Activated CD4-positive, alpha-beta T cell treated with anti-CD3 and anti-CD28 coated beads for 1 hour (primary cell): Measurements from ENCODE around the gene SLC1A1.

Source experiments
- DNase-seq: peaks from one replicate; pipeline ENCODE4 v3.0.0-alpha.2; 2020

SLC1A1 gene

DNA sequence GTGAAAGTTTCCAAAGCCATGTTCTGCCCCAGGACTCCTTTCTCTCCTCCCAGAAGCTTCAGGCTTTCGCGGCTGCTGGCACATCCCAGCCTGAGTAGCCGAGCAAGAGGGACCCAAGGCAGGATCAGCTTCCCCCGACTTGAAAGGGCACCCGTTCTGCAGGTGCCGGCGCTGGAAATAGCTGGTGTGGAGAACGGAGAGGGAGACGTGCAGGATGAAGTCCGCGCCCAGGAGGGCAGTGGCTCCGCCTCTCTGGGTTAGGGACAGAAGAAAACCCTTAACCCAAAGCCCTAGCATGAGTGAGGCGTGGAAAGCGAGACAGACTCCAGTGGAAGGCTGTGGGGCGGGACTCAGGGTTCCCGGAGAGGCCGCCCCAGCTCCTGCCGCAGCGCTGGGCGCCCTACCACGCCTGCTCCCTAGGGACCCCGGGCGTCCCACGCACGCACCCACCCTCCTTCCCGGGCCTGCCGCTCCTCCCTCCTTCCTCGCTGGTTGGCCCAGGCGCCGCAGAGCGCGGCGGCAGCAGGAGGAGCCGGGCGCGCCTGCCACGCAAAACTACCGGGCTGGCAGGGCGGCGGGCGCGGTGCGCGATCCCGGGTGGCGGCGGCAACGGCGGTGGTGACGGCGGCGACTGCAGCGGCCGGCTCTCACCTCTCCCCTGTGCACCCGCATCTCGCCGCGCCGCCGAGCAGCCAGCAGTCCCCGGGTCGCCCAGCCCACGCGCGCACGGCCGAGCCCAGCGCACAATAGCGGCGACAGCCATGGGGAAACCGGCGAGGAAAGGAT is at the start of gene SLC1A1:
TSS of gene SLC1A1 (plus strand) at position 550 of the 786 bp plus-strand sequence. CDS start at position 762, 212 bp downstream.
- DNase-seq, result no peak

DNA sequence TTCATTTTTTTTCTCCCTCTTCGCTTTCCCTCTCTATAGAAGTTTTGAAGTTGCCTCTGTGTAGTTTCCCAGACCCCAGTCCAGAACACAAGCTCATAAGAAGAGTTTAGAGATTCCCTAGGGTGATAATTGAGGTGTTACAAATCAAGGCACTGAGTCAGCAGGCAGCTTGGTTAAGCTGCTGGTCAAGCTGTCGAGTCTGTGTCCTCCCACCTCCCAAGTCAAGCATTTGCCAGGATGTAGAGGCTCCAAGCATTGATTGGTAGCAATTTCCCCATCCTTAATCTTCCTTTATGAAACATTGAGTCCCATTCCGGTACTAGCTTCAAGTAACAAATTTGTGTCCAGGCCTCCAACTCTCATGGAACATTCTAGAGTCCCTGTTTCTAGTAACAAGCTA is 47.5 kb upstream of the SLC1A1 start:
- no peak for DNase-seq

DNA sequence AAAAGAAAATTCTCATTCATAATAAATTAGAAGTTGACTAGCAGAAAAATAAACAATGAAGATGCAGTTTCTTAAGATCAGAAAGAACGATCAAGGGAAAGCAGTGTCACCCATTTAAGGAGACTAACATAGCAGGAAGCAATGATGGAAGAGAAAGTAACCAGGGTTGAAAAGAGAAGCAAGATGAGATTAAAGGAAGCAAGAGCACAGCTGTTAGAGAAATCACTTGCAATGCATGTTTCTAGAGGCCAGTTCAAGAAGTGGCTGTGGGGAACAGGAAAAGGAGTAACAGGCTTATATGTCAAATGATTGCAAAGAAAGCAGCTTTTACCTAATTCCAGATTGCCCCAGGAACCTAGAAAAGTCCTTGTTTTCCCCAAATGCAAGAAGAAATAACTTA is 46.8 kb upstream of the SLC1A1 start:
- no peak for DNase-seq

DNA sequence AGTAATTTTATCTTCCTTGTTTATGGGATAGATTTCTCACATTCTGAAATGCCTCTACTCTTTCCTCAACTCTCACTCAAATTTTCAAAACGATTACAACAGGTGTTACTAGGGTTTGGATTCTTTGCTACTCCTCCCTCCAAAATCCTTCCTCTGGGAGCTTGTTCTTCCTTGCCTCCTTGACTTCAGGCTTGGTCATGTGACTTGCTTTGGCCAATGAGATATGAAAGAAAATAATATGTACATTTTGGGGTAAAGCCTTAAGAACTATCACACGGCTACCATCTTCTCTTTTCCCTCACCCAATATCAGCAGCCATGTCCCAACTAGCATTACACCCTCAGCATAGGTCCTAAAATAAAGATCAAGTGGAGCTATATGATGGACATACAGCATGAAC is 28.8 kb upstream of the SLC1A1 start:
- no peak for DNase-seq

DNA sequence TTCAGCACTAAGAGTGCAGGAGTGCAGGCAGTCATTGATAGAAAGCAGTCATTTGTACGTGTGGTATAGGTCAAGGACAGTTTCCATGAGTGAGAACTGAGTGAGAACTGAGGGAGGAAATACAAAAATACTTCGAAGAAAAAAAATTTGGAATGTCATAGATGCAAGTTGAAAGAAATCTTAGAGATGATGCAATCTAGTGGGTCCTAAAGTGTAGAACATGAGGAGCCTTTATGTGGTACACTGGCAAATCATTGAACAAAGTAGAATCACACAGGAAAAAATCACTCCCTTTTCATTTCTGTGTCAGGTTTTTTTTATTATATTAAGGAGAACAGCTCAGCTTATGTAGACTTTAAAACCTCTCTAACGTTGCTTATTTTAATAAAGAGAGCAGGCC is 26.4 kb upstream of the SLC1A1 start:
- no peak for DNase-seq

DNA sequence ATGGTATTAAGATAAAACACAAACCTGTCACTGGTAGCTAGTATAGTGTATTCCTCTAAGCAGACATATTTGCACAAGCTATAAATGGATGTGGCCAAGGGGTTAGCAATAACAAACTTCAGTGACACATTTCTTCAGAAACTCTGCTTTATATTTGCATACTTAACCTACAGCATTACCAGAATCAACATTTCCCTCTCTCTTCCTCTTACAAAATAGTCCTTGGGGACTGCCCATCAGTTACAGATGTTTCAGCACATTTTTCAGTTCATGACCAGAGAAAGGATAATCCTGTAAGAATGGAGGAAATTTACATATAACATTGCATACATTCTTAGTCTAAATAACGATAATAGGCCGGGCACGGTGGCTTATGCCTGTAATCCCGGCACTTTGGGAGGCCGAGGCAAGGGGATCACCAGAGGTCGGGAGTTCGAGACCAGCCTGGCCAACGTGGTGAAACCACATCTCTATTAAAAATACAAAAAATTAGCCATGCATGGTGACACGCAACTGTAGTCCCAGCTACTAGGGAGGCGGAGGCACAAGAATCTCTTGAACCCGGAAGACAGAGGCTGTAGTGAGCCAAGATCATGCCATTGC is 25.3 kb upstream of the SLC1A1 start:
- no peak for DNase-seq

DNA sequence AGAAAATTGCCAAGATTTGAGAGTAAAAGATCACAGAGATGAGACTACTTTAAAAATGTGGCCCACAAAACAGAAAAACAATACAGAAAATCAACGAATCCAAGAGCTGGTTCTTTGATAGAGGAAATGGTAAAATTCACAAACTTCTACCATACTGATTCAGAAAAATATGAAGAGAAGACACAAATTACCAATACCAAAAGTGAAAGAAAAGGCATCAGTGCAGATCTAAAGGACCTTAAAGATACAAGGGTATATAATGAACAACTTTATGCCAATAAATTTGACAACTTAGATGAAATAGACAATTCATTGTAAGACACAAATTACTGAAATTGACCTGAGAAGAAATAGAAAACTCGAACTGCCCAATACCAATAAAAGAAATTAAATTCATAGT is 24.4 kb upstream of the SLC1A1 start:
- no peak for DNase-seq

DNA sequence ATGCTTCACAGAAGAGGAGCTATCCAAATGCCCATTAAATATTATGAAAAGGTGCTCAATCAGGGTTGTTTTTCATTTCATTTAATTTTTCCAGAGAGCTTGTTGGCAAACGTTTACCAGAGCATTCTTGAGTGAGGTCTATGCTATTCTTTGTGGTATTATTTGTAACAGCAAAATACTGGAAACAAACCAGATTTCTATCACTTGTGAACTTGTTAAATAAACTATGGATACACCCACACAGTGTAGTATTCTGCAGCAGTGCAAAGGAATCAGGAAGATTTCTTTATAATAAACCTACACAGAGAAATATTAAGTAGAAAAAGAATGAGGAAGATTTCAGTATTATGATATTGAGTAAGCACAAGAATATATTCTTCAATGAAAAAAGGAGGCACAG is 15.0 kb upstream of the SLC1A1 start:
- DNase-seq, result no peak

DNA sequence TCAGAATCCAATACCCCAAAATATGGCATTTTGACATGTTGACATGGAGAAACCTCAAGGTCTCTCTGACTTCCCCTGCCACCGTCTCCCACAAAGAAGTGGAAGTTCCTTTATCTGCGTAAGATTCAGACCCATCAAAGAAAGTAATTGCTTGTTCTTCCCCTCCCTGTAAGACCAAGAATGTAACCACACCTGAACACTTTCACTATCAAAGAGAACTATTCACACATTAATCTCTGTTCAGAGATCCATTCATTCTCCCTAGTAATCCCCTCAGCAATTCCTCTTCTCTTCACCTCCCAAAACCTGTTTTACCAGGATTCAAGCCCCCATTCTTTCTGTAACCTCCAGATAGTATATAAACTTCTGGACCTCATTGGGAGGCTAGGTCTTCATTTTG is 4.1 kb upstream of the SLC1A1 start:
- DNase-seq, result no peak

DNA sequence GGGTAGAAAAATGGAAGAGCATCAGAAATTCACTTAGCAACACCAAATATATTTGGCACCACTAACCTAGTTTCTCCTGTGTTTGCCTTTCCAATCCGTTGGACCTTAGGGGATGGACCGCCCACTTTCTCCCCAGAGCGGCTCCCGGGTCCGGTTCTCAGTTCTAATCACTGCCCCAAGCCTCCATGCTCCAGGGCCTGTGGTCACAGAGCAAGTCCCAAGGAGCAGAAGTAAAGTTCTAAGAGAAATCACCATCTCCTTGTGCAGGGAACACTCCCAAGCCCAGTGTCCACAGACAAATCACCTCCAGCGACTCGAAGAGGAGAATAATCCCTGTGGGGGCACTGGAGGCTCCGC is 728 bp upstream of the SLC1A1 start:
- no peak for DNase-seq

DNA sequence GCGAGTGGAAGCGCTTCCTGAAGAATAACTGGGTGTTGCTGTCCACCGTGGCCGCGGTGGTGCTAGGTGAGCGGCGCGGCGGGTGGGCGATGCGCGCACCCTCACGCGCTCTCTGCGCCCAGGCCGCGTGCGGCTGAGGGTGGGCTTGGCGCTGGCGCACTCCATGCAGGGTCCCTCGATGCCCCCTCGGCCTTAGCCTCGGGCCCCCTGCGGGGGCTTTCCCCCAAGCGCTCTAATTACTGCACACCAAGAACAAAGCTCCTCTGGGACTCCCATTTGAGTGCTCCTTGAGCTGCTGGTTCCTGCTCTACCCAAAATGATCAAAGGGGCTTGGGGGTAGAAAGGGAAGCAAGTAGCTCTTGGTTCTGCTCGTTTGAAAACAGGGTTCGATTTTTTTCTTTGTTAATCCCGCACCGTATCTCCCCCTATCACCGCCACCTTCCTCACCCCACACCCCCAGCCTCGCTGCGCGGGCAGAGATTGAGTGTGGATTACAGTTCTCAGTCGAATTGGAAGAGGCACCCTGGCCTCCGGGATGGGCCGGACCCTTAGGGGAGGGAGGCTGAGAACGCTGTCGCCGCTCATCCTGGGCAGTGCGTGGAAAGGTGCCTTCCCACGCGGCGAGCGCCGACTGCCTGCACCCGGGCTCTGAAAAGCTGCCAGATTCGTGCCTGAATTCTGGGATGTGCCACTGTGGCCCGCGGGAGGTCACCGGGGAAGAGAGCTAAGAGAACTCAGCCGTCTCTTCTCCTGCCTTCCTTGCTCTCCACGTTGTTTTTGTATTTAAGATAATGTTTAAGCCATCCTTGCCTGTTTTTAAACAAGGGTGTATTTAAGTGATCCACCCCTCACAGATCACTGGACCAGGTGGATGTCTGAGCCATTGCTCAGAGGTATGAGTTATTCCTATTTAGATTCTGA is 697 bp downstream of the SLC1A1 start:
- DNase-seq, result no peak

DNA sequence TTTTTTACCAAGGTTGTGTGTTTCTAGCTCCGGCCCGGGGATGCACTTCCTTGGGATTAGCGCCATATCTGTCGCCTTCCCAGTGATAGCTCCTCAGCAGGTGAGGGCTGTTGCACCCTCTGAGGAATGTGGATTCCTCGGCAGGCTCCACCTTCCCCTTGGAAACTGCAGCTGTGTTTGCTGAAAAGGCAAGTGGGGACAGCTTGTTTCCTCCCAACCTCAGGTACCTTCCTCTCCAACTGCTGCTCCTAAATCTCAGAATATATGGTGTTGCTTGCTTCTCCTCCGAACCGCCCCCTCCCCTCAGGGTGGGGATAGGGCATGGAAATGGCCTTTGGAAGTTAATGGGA is 1.3 kb downstream of the SLC1A1 start:
- DNase-seq, result no peak

DNA sequence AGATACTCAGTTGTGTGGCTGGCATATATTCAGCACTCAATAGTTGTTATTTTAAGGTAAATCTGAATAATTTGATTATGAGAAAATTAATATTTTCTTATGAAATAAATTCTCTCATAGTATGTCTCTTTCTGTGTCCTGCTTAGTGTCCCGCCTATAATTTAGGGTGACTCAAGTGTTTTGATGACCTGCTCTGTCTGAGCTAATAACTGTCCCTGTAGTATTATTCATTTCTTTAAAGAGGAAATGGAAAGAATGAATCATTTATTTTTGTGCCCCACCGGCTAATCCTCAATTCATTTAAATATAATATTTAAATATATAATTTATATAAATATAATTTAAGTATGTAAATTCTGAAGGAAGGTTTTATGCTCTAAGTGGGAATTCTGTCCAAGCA is 4.1 kb downstream of the SLC1A1 start:
- no peak for DNase-seq

DNA sequence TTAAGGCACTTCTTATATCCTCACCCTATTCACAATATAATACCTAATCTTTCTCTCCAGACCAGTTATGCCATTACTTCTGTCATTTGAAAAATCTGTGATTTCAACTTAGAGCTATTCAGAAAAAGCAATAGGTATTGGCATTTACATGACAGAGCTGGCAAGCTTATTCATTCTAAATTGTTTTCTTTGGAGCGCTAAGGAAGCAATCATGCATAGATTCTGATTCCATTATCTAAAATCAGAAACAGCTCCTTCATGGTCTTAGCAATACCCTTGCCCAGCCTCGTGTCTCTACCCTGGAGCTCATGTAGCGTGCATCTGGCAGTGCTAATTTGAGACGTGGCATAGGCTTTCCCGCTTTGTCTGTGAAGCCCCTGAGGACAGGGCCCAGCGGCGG is 4.5 kb downstream of the SLC1A1 start:
- no peak for DNase-seq

DNA sequence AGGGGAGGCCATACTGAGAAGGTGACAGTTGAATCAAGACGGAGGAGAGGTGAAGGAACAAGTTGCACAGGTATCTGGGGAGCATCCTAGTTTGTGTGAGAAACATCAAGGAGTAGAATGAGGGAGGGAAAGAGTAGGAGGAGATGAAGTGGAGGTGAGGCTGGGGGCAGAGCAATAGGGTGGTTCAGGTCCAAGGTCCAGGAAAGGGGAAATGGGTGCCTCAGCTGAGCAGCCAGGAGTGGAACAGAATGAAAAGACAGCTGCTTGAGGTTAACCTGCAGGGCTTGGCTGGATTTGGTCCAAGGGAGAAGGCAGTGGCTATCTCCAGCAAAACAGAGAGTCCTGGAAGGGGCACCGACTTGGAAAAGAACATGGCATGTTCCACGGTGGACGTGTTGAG is 5.3 kb downstream of the SLC1A1 start:
- DNase-seq, result no peak

DNA sequence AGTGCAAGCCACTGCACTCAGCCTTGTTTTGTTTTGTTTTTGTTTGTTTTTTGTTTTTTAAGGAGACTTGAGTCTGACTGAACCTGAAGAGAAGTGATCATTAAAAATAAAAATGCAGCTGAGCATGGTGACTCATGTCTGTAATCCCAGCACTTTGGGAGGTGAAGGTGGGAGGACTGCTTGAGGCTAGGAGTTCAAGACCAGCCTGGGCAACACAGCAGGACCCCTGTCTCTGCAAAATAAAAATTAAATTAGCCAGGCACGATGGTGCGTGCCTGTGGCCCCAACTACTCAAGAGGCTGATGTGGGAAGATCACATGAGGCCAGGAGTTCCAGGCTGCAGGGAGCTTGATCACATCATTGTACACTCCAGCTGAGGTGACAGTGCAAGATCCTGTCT is 6.2 kb downstream of the SLC1A1 start:
- DNase-seq, result no peak

DNA sequence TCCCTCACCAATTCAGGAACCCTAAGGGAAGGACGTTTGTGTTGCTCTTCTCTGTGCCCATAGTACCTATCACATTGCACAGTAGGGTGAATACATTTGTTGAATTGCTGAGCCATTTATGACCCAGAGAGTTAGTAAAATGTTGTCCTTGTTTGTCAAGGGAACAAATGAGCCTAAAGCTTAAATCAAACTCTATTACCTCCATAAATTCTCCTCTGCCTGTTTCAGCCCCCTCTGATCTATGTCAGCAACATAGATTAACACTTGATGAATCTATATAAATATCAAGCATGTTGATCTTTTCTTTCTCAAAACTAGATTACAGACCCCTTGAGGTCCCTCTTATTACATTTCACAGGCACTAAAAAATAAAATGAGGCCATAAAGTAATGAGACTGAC is 7.1 kb downstream of the SLC1A1 start:
- DNase-seq, result no peak

DNA sequence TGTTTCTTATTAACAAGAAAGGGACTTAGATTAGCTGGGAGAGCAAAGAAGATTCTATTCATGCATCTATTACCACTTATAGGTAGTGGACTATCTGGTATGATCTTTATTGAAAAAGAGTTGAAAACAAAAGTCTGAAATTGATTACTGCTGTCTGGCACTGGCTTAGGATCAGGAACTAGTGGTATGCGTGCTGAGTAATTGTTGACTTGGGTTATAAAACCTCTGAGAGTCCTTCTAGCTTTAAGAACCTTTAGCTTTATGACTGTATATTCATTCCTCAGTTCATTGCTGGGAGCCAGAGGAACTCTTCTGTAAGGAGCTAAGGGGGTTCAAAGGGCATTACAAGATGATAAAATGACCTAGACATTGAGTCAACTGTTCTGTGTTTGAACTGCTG is 7.6 kb downstream of the SLC1A1 start:
- DNase-seq, result no peak

DNA sequence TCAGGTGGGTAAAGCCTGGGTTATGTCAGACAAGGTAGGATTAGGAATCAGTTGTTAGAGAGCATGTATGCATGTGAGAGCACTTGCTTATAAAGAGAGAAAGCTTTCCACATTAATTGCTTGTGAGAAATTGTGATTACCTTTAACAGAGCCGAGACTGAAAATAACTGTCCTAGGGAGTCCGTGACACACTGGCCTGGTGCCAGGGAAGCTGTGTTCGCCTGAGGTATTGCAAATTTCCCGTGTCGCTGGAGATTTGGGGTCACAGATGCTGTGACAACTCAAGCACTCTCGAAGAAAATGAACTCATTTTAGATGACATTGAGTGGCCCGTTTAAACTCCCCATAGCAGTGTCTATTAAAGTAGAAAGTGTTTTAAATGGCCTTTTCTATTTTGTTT is 9.6 kb downstream of the SLC1A1 start:
- no peak for DNase-seq

DNA sequence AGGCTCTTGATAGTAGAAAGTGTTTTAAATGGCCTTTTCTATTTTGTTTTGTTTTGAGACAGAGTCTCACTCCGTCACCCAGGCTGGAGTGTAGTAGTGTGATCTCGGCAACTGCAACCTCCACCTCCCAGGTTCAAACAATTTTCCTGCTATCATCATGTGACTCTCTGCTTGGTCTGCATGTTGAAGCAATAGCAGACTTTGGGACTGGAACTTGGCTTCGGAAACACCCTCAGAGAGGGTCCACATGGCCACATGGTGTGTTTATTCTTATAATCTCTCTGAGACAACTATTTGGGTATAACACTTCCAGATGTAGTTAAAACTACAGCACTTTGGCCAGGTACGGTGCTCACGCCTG is 10.9 kb downstream of the SLC1A1 start:
- no peak for DNase-seq

DNA sequence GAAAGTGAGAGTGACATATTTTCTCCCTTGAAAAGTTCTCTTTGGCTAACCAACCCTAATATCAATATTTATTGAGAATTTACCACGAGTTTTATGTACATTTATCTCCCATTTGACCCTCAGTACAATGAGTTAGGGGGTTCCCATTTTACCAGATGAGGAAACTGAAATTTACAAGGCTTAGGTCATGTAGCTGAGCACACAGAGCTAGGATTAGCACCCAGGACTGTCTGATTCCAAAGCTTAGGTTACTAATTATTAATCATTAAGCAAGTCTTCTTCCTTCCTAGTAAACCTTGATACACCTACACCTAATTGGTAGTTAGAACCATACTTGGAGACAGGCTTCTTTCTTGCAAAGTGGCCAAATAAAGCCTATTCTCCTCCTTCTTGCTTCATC is 12.2 kb downstream of the SLC1A1 start:
- DNase-seq, result no peak

DNA sequence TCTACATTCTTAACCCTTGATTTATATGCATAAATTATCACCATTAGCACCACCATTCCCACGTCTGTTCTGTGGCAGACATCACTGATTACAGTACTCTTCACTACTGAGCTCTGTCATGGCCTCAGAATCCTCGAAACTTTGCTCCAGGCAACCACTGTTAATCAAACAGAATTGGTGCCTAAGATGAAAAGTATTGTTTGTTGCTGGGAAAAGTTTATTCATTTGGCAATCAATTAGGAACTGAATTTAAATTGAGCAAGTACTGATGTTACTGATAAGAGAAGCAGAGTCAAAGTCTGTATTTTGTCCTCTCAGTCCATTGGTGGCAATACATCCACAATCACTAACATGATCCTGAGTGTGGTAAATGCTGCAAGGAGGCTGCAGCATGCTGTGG is 12.8 kb downstream of the SLC1A1 start:
- no peak for DNase-seq

DNA sequence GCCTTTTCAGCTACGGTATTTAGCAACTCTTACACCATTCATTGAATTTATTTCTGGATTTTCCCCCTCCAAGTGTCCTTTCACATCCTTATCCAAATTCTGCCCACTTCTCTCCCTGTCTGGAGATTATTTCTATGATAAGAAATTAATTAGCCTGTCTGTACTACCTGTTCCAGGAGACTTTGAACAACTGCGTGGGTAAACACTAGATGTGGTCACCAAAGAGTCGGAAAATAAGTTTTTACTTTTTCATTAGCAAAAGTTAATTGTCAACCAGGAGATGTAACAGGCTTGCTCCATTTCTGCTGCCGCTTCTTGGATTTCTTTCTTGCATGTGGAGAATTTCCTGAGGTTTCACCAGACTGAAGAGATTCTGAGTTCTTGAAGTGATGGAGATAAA is 14.0 kb downstream of the SLC1A1 start:
- DNase-seq, result no peak

DNA sequence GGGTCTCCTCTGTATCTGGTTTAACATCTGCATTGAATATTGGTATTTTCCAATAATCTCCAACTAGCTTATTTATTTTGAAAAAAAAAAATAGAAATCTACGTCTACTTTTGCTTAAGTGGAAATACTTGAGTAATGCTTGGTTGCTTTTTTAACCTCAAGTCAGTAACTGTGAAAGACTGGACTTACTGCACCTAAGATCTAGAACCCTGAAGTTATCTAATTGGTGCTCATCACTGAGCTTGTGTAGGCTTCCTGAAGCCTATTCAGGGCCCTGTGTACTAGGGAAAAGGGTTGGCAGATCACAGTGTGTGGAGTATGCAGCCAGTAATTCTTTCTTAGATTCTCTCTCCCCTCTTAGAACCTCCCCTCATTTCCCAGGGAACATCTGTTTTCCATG is 16.2 kb downstream of the SLC1A1 start:
- DNase-seq, result no peak
